Hematopoietic multipotent progenitor cell treated with erythropoietin and hydrocortisone succinate and interleukin-3 and kit ligand, for 17 days (in vitro differentiated cells): ENCODE results near the gene WNT7B.

ENCODE experiments used
- DNase-seq: peaks from one replicate; pipeline ENCODE4 v3.0.0-alpha.2; 2015; ENCODE audit warnings: low spot score

The WNT7B gene

GRCh38 chr22:45977003-45977411 is at the start of gene WNT7B:
Gene WNT7B, minus strand, starts transcription at chr22:45977162. Its CDS starts 408 bp downstream, at chr22:45976754.
- no peak for DNase-seq

GRCh38 chr22:46025973-46026898 is 49.3 kb upstream of the WNT7B start:
- no peak for DNase-seq

GRCh38 chr22:46025225-46025972 is 48.4 kb upstream of the WNT7B start:
- DNase-seq, result no peak

- no peak for DNase-seq
Measured at GRCh38 chr22:46024136-46024840, 47.3 kb upstream of the WNT7B start.

GRCh38 chr22:46023558-46023981 is 46.6 kb upstream of the WNT7B start:
- DNase-seq, result no peak

- DNase-seq, result no peak
Measured at GRCh38 chr22:46022881-46023512, 46.0 kb upstream of the WNT7B start.

- DNase-seq, result no peak
Measured at GRCh38 chr22:46021577-46021976, 44.6 kb upstream of the WNT7B start.

- no peak for DNase-seq
Measured at GRCh38 chr22:46019351-46019750, 42.4 kb upstream of the WNT7B start.

- no peak for DNase-seq
Measured at GRCh38 chr22:46018859-46019258, 41.9 kb upstream of the WNT7B start.

- DNase-seq, result no peak
Measured at GRCh38 chr22:46017166-46017565, 40.2 kb upstream of the WNT7B start.

GRCh38 chr22:46013460-46014416 is 36.8 kb upstream of the WNT7B start:
- peak; percentile 86 for DNase-seq

GRCh38 chr22:46012881-46013281 is 35.9 kb upstream of the WNT7B start:
- DNase-seq, result no peak

GRCh38 chr22:46012182-46012880 is 35.4 kb upstream of the WNT7B start:
- no peak for DNase-seq

GRCh38 chr22:46011627-46012181 is 34.7 kb upstream of the WNT7B start:
- DNase-seq, result no peak

- no peak for DNase-seq
Measured at GRCh38 chr22:46010951-46011626, 34.1 kb upstream of the WNT7B start.

- DNase-seq, result no peak
Measured at GRCh38 chr22:46010207-46010867, 33.4 kb upstream of the WNT7B start.

GRCh38 chr22:46009730-46010129 is 32.8 kb upstream of the WNT7B start:
- DNase-seq, result no peak

- no peak for DNase-seq
Measured at GRCh38 chr22:46008836-46009596, 32.1 kb upstream of the WNT7B start.
